ENCODE data around the gene SPP1.

- TF ChIP-seq, protein P1, sequence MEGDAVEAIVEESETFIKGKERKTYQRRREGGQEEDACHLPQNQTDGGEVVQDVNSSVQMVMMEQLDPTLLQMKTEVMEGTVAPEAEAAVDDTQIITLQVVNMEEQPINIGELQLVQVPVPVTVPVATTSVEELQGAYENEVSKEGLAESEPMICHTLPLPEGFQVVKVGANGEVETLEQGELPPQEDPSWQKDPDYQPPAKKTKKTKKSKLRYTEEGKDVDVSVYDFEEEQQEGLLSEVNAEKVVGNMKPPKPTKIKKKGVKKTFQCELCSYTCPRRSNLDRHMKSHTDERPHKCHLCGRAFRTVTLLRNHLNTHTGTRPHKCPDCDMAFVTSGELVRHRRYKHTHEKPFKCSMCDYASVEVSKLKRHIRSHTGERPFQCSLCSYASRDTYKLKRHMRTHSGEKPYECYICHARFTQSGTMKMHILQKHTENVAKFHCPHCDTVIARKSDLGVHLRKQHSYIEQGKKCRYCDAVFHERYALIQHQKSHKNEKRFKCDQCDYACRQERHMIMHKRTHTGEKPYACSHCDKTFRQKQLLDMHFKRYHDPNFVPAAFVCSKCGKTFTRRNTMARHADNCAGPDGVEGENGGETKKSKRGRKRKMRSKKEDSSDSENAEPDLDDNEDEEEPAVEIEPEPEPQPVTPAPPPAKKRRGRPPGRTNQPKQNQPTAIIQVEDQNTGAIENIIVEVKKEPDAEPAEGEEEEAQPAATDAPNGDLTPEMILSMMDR (IDR thresholded peaks at IDR 0.05) = no peak
- no peak for TF ChIP-seq POLR2A (IDR thresholded peaks at IDR 0.05)
These were observed 8.3 kb upstream of the SPP1 start for GRCh38 chr4:87967193-87967592.
